HEK293 (cell line): ENCODE results near the gene LTC4S.

Experiments used
- CTCF ChIA-PET: fragments of 350-600 bp; formaldehyde crosslinking; extraction: SDS; loops from one replicate; lab custom pipeline; 2021; ENCODE audit warnings: antibody characterized with exemption; lab: Yijun Ruan, JAX
- POLR2A ChIA-PET: fragments of 300-600 bp; formaldehyde crosslinking; extraction: SDS; loops from one replicate; lab custom pipeline; 2020; ENCODE audit warnings: antibody characterized with exemption, inconsistent platforms; lab: Yijun Ruan, JAX
- H3K27ac ChIP-seq: fragments of 200-500 bp; sonication (Bioruptor generic); 2 replicates; pipeline ENCODE4 v1.5.1; 2014; ENCODE audit warnings: low read depth, low read length, control low read depth, inconsistent platforms; ENCODE audit errors: extremely low read depth
- H3K36me3 ChIP-seq, 2 experiments: fragments of 200-500 bp in 1 of 2; sonication (Bioruptor generic) in 1 of 2; 1 replicate in 1 of 2; 2 replicates in 1 of 2; pipeline ENCODE4 v1.5.1; 2014 to 2017; ENCODE audit warnings: inconsistent platforms in 2 of 2, low read length in 2 of 2; ENCODE audit not compliant: control insufficient read depth in 2 of 2, insufficient read depth in 1 of 2
- H3K4me1 ChIP-seq: fragments of 200-500 bp; sonication (Bioruptor generic); 2 replicates; pipeline ENCODE4 v1.5.1; 2014; ENCODE audit warnings: mild to moderate bottlenecking, low read length, inconsistent platforms; ENCODE audit not compliant: control insufficient read depth, insufficient read depth
- H3K4me3 ChIP-seq: 2 replicates; pipeline ENCODE4 v1.5.1; 2011; ENCODE audit warnings: low read depth, mild to moderate bottlenecking, control low read depth, low read length, moderate library complexity
- H3K9me3 ChIP-seq: fragments of 200-500 bp; sonication (Bioruptor generic); 2 replicates; pipeline ENCODE4 v1.5.1; 2014; ENCODE audit warnings: low read depth, low read length, inconsistent platforms; ENCODE audit not compliant: control insufficient read depth, insufficient read depth
- BCL6B ChIP-seq: fragments of 450-650 bp; formaldehyde crosslinking; IDR thresholded peaks from 2 replicates; pipeline ENCODE4 v1.5.1; 2017; ENCODE audit warnings: missing biosample characterization, missing genetic modification characterization
- CTCF ChIP-seq: fragments of 450-650 bp; formaldehyde crosslinking; IDR thresholded peaks from 2 replicates; pipeline ENCODE4 v1.5.1; 2016; ENCODE audit warnings: missing biosample characterization, missing genetic modification characterization
- SP3 ChIP-seq: fragments of 450-650 bp; formaldehyde crosslinking; IDR thresholded peaks from 2 replicates; pipeline ENCODE4 v1.5.1; 2016; ENCODE audit warnings: missing biosample characterization, missing genetic modification characterization
- ZBTB44 ChIP-seq: fragments of 450-650 bp; IDR thresholded peaks from 2 replicates; pipeline ENCODE4 v1.5.1; 2018; ENCODE audit warnings: missing biosample characterization, mild to moderate bottlenecking, missing genetic modification characterization
- ZEB2 ChIP-seq: fragments of 450-650 bp; formaldehyde crosslinking; IDR thresholded peaks from 2 replicates; pipeline ENCODE4 v1.5.1; 2016; ENCODE audit warnings: missing biosample characterization, missing genetic modification characterization
- ZFP41 ChIP-seq: fragments of 450-650 bp; formaldehyde crosslinking; IDR thresholded peaks from 2 replicates; pipeline ENCODE4 v1.5.1; 2016; ENCODE audit warnings: missing biosample characterization, missing genetic modification characterization, borderline replicate concordance
- ZNF121 ChIP-seq: fragments of 450-650 bp; formaldehyde crosslinking; IDR thresholded peaks from 2 replicates; pipeline ENCODE4 v1.5.1; 2016; ENCODE audit warnings: missing biosample characterization, missing genetic modification characterization
- ZNF184 ChIP-seq: fragments of 450-650 bp; IDR thresholded peaks from 2 replicates; pipeline ENCODE4 v1.5.1; 2018; ENCODE audit warnings: missing biosample characterization, mild to moderate bottlenecking, missing genetic modification characterization
- ZNF19 ChIP-seq: fragments of 450-650 bp; formaldehyde crosslinking; IDR thresholded peaks from 2 replicates; pipeline ENCODE4; 2016; ENCODE audit warnings: missing biosample characterization, missing genetic modification characterization, low read depth
- ZNF214 ChIP-seq: fragments of 450-650 bp; formaldehyde crosslinking; IDR thresholded peaks from 2 replicates; pipeline ENCODE4 v1.5.1; 2017; ENCODE audit warnings: missing biosample characterization, mild to moderate bottlenecking, missing genetic modification characterization, borderline replicate concordance
- ZNF596 ChIP-seq: fragments of 450-650 bp; IDR thresholded peaks from 2 replicates; pipeline ENCODE4 v1.5.0; 2018; ENCODE audit warnings: missing biosample characterization, mild to moderate bottlenecking, missing genetic modification characterization, moderate library complexity
- ZNF677 ChIP-seq: fragments of 450-650 bp; IDR thresholded peaks from 2 replicates; pipeline ENCODE4 v1.5.0; 2018; ENCODE audit warnings: missing biosample characterization, mild to moderate bottlenecking, missing genetic modification characterization, moderate library complexity
- ZNF777 ChIP-seq: fragments of 450-650 bp; formaldehyde crosslinking; IDR thresholded peaks from 2 replicates; pipeline ENCODE4 v1.5.1; 2017; ENCODE audit warnings: missing biosample characterization, missing genetic modification characterization, borderline replicate concordance

LTC4S gene

GRCh38 chr5:179805529-179806249, 11.9 kb downstream of the LTC4S start (continued):
- TF ChIP-seq SP3 (peak; percentile 45; the same call in 1 of the 2 replicates), ZNF19 (tag by site-specific recombination) (no peak), ZNF184 (tag by site-specific recombination) (0 out of 2 replicates have a peak, but pooled peaks have one; percentile 20)

GRCh38 chr5:179806250-179807048, 12.7 kb downstream of the LTC4S start, which contains the start of gene MGAT4B:
TSS of gene MGAT4B (minus strand) at chr5:179806866. CDS start at chr5:179806583, 283 bp downstream.
- Histone ChIP-seq H3K36me3 (peaks cover 0 to 18% of the 10 kb centered on the region in 2 experiments; a peak in 2 of 3 replicates), H3K4me3 (peak within 1 kb of the TSS; percentile 76), H3K9me3 (no peaks in the 10 kb centered on the region), H3K27ac (peak within 1 kb of the TSS; percentile 89), H3K4me1 (peaks cover 22% of the 10 kb centered on the region)
- ChIA-PET CTCF (interaction anchor here (0.8 kb wide), 1 partner anchor 13 kb away, joined by 3 read pairs; no protein-coding TSS in a partner anchor), POLR2A (interaction anchor here (0.5 to 2.1 kb wide), 6 partner anchors 9 to 183 kb away, joined by 3 to 9 read pairs (median 3); partner anchors contain the start of genes HNRNPH1 and SQSTM1)
- no peak for TF ChIP-seq ZNF596
- TF ChIP-seq CTCF (tag by site-specific recombination), result no peak
- peak; percentile 57; the same call in 1 of the 2 replicates for TF ChIP-seq ZNF677
- TF ChIP-seq ZNF214 (tag by site-specific recombination), result no peak
- TF ChIP-seq ZNF121 (tag by site-specific recombination), result no peak
- no peak; the same call in 1 of the 2 replicates for TF ChIP-seq ZEB2
- peak; percentile 42 for TF ChIP-seq ZBTB44 (tag by site-specific recombination)
- no peak for TF ChIP-seq ZNF777 (tag by site-specific recombination)
- TF ChIP-seq BCL6B, result no peak

- CTCF ChIA-PET, result no interaction called here
- Histone ChIP-seq H3K4me3 (no peak overlapping the region), H3K9me3 (no peaks in the 10 kb centered on the region), H3K4me1 (no peaks in the 10 kb centered on the region), H3K36me3 (peaks cover 5 to 47% of the 10 kb centered on the region in 2 experiments; a peak in 2 of 3 replicates), H3K27ac (no peak overlapping the region)
- POLR2A ChIA-PET, result no interaction called here
- TF ChIP-seq ZFP41 (tag by site-specific recombination), result no peak
These were observed 18.5 kb downstream of the LTC4S start for GRCh38 chr5:179812135-179812825.
